ENCODE data around the gene GP1BA. TPM values are rescaled to one million over a fixed set of nuclear protein-coding genes. Genes with fewer than 3 reads are reported as not detected.

GP1BA gene
- total and polyA plus RNA-seq, 8 donors, result 0.05 TPM; not detected in 7

GRCh38 chr17:4969047-4969550, 37.0 kb downstream of the GP1BA start:
- peak; percentile 9 to 54 (median 18) for TF ChIP-seq POLR2AphosphoS5 (IDR thresholded peaks at IDR 0.05)
- no peak for TF ChIP-seq CTCF (IDR thresholded peaks at IDR 0.05)
- no peak for TF ChIP-seq POLR2A (IDR thresholded peaks at IDR 0.05)
- TF ChIP-seq EP300 (IDR thresholded peaks at IDR 0.05), result no peak
- peak overlapping the region; percentile 64 to 74 (median 66) for H3K4me3 ChIP-seq
- peaks cover 28 to 60% (median 39%) of the 10 kb centered on the region in 4 donors for H3K4me1 ChIP-seq
- H3K27ac ChIP-seq, result peak overlapping the region; percentile 93 to 97 (median 94)
- no peak for DNase-seq
- peaks cover 30 to 53% (median 50%) of the 10 kb centered on the region in 4 donors for H3K36me3 ChIP-seq
- 59 to 77% (median 71%) methylated on average over 15 of the region's 15 CpGs for WGBS, 5 donors
- no peaks in the 10 kb centered on the region for H3K27me3 ChIP-seq
- no peaks in the 10 kb centered on the region for H3K9me3 ChIP-seq
- intact Hi-C loops (cut with DNase I; ENCODE audit: low total_unique reads), result no loop called here

GRCh38 chr17:4969551-4970173, 37.6 kb downstream of the GP1BA start:
- intact Hi-C loops (cut with DNase I; ENCODE audit: low total_unique reads), result loop anchor here (10.0 kb wide), 2 partner anchors 65 to 95 kb away; partner anchors contain the start of gene CHRNE

GRCh38 chr17:4970273-4970672, 38.2 kb downstream of the GP1BA start:
- Histone ChIP-seq H3K27ac (peak overlapping the region in 4 of 5 donors; percentile 93 to 97 (median 94)), H3K36me3 (peaks cover 32 to 64% (median 62%) of the 10 kb centered on the region in 4 donors), H3K4me1 (peaks cover 28 to 64% (median 37%) of the 10 kb centered on the region in 4 donors), H3K9me3 (no peaks in the 10 kb centered on the region), H3K4me3 (no peak overlapping the region), H3K27me3 (no peaks in the 10 kb centered on the region)
- no peak for DNase-seq
- TF ChIP-seq POLR2AphosphoS5 (IDR thresholded peaks at IDR 0.05), result no peak
- TF ChIP-seq CTCF (IDR thresholded peaks at IDR 0.05), result no peak
- no peak for TF ChIP-seq POLR2A (IDR thresholded peaks at IDR 0.05)
- no peak for TF ChIP-seq EP300 (IDR thresholded peaks at IDR 0.05)
- intact Hi-C loops (cut with DNase I; ENCODE audit: low total_unique reads), result loop anchor here (10.0 kb wide), 2 partner anchors 65 to 95 kb away; partner anchors contain the start of gene CHRNE
- 93 to 97% (median 93%) methylated on average over 8 of the region's 8 CpGs for WGBS, 5 donors

More at GRCh38 chr17:4969551-4970173, 37.6 kb downstream of the GP1BA start:
- Histone ChIP-seq H3K27ac (peak overlapping the region; percentile 3 to 97 (median 93)), H3K36me3 (peaks cover 32 to 58% (median 56%) of the 10 kb centered on the region in 4 donors), H3K4me3 (peak overlapping the region in 1 of 4 donors; percentile 64), H3K4me1 (peaks cover 28 to 65% (median 39%) of the 10 kb centered on the region in 4 donors), H3K27me3 (no peaks in the 10 kb centered on the region), H3K9me3 (no peaks in the 10 kb centered on the region)
- TF ChIP-seq CTCF (IDR thresholded peaks at IDR 0.05) (no peak), EP300 (IDR thresholded peaks at IDR 0.05) (no peak)
- no peak for DNase-seq
- WGBS, 5 donors, result 73 to 84% (median 77%) methylated on average over 14 to 16 of the region's 16 CpGs

- no peaks in the 10 kb centered on the region for H3K27me3 ChIP-seq
- no peak for TF ChIP-seq EP300 (IDR thresholded peaks at IDR 0.05)
- no peak for TF ChIP-seq CTCF (IDR thresholded peaks at IDR 0.05)
- TF ChIP-seq POLR2AphosphoS5 (IDR thresholded peaks at IDR 0.05), result no peak
- no peak for TF ChIP-seq POLR2A (IDR thresholded peaks at IDR 0.05)
- no peaks in the 10 kb centered on the region for H3K9me3 ChIP-seq
- peaks cover 20 to 48% (median 22%) of the 10 kb centered on the region in 4 donors for H3K4me1 ChIP-seq
- peaks cover 36 to 80% (median 76%) of the 10 kb centered on the region in 4 donors for H3K36me3 ChIP-seq
- H3K27ac ChIP-seq, result peak overlapping the region in 4 of 5 donors; percentile 8 to 54 (median 22)
- WGBS, 5 donors, result 67 to 89% (median 84%) methylated on average over 6 of the region's 6 CpGs
- DNase-seq, result no peak
- intact Hi-C loops (cut with DNase I; ENCODE audit: low total_unique reads), result loop anchor here (10.0 kb wide), 2 partner anchors 67 to 93 kb away; partner anchors contain the start of gene CHRNE
- H3K4me3 ChIP-seq, result no peak overlapping the region
Observed at GRCh38 chr17:4971826-4972225, 39.7 kb downstream of the GP1BA start.

Data from stomach (tissue), 9 donors.